ENCODE data around the gene MPP2. TPM values are rescaled to one million over a fixed set of nuclear protein-coding genes. Genes with fewer than 3 reads are reported as not detected.

Gene MPP2
- total RNA-seq, 5 donors from 2014 or later (not counting 1 experiment from before 2014, with no cell fraction given), result 1.6 to 5.6 (median 3.2) TPM

DNA sequence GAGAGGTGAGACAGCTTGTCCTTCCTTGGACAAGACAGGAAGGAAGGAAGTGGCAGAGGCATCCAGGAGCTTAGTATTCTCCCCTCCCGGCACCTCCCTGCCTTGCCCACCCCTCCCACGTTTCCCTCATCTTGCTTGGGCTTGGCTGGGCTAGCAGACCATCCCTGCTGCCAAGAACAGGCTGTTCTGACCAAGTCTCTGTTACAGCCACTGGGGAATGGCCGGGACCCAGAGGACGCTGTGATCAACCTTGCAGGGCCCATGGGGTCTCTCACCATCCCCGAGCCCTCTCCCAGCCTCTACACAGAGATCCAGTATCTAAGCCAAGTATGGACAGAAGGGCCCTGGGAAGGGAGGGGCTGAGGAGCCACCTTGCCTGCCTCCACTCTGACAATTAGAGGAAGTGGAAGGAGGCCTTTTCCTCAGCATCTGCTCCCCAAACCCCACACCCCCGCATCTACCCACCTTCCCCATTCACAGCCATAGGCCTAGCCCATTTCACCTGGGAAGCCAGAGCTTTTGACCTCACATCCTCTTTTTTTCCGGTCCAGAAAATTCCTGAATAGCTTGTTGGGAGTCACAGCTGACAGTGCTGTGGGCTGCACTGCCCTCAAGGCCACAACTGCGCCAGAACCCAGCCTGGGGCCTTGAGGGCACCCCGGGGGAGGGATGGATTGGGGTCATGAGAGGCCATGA lies 46.3 kb downstream of the MPP2 start:
- H3K9me3 Mint-ChIP-seq, result no peaks in the 10 kb centered on the region
- H3K27ac Mint-ChIP-seq, result no peak overlapping the region
- H3K36me3 ChIP-seq (ENCODE audit: control insufficient read depth in 2 of 2, extremely low read depth in 1 of 2, insufficient read depth in 1 of 2, low read length in 1 of 2), result no peaks in the 10 kb centered on the region
- H3K9me3 ChIP-seq, result no peaks in the 10 kb centered on the region
- H3K36me3 Mint-ChIP-seq, result no peaks in the 10 kb centered on the region
- DNase-seq, result no peak
- H3K4me3 Mint-ChIP-seq, result no peak overlapping the region
- no peaks in the 10 kb centered on the region for H3K4me1 Mint-ChIP-seq
- CTCF ChIA-PET, result interaction anchor here (0.6 to 1.1 kb wide), 2 partner anchors 19 to 131 kb away, joined by 3 to 7 read pairs; no protein-coding TSS in a partner anchor
- H3K27ac ChIP-seq (ENCODE audit: low read length), result no peak overlapping the region
- no peaks in the 10 kb centered on the region for H3K4me1 ChIP-seq (ENCODE audit: control insufficient read depth in 1 of 2, extremely low read depth in 1 of 2, insufficient read depth in 2 of 2, low read length in 2 of 2)
- 45% methylated on average over 3 of the region's 9 CpGs for WGBS (ENCODE audit: insufficient coverage)
- POLR2A ChIA-PET, result no interaction called here
- H3K27me3 Mint-ChIP-seq, result peaks cover 5 to 16% of the 10 kb centered on the region in 2 donors
- no peak for ATAC-seq (replicated peaks in 1 of 4)
- no peak overlapping the region for H3K4me3 ChIP-seq (ENCODE audit: control insufficient read depth in 1 of 2, extremely low read depth in 1 of 2, low read length in 1 of 2)
- H3K27me3 ChIP-seq (replicated peaks in 1 of 2; ENCODE audit: control insufficient read depth in 2 of 2, extremely low read depth in 1 of 2, insufficient read depth in 2 of 2, low read length in 1 of 2), result peaks cover 0 to 46% of the 10 kb centered on the region in 2 experiments

DNA sequence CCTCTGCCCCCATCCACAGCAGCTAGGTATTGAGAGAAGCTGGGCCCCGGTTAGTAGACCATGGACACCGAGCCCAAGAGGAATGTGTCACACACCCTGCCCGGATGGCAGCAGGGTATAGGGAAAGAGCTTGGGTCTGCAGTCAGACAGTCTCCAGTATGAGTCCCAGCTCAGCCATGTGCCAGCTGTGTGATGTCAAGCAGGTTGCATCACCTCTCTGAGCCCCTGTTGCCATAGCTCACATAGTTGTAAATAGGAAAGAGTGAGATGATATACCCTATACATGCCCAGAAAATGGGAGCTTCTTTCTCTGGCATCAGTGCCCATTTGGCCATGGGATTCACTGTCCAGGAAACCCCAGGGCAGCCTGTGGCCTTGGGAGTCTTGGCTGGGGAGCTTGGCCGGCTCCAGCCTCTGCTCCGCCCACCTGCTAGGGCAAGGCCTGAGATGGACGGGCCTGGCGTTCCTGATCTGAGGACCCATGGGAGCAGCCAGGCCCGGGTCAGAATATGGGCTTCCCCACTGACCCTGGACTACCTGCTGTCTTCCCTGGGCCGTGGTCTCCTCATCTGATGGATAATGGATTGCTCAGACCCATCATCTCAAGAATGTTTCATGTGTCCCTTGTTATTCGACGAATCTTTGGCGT lies 47.1 kb downstream of the MPP2 start:
- no peak overlapping the region for H3K4me3 ChIP-seq (ENCODE audit: control insufficient read depth in 1 of 2, extremely low read depth in 1 of 2, low read length in 1 of 2)
- ATAC-seq (replicated peaks in 1 of 4) (no peak), DNase-seq (no peak)
- no peaks in the 10 kb centered on the region for H3K9me3 Mint-ChIP-seq
- no peak overlapping the region for H3K27ac ChIP-seq (ENCODE audit: low read length)
- no peak overlapping the region for H3K4me3 Mint-ChIP-seq
- H3K27me3 Mint-ChIP-seq, result peaks cover 9 to 18% of the 10 kb centered on the region in 2 donors
- H3K27me3 ChIP-seq (replicated peaks in 1 of 2; ENCODE audit: control insufficient read depth in 2 of 2, extremely low read depth in 1 of 2, insufficient read depth in 2 of 2, low read length in 1 of 2), result peaks cover 0 to 50% of the 10 kb centered on the region in 2 experiments
- no peaks in the 10 kb centered on the region for H3K4me1 Mint-ChIP-seq
- whole genome bisulfite sequencing (ENCODE audit: insufficient coverage), result 81% methylated on average over 10 of the region's 12 CpGs
- H3K9me3 ChIP-seq, result no peaks in the 10 kb centered on the region
- POLR2A ChIA-PET, result no interaction called here
- H3K36me3 ChIP-seq (ENCODE audit: control insufficient read depth in 2 of 2, extremely low read depth in 1 of 2, insufficient read depth in 1 of 2, low read length in 1 of 2), result no peaks in the 10 kb centered on the region
- H3K36me3 Mint-ChIP-seq, result no peaks in the 10 kb centered on the region
- no peak overlapping the region for H3K27ac Mint-ChIP-seq
- no peaks in the 10 kb centered on the region for H3K4me1 ChIP-seq (ENCODE audit: control insufficient read depth in 1 of 2, extremely low read depth in 1 of 2, insufficient read depth in 2 of 2, low read length in 2 of 2)
- CTCF ChIA-PET, result no interaction called here

DNA sequence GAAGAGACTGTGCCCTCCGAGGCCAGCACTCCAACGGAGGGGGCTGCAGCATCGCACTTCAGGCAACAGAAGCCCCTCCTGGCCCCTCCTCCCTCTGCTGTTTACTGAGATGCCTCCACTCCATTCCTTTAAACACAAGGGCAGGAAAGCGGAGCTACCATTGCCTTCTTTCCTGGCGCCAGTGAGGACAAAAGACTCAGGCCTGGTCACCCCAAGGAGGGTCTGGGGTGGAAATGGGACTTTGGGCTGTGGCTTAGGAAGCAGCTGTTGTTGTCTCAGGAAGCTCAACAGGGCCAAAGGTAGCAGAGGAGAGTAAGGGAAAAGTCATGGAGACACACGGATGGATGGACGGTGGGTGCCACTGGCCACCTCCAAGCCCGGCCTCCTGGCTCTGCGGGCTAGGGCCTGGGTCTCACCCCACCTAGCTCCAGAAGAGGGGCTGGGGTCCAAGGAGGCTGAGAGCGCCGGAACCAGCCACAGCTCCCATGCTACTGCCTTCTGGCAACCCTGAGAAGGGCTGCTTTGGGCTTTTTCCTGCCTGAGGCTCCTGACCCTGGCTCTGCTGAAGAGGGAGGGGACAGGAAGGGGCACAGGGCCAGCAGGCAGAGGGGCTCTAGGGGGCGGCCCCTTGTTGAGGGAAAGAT lies 49.3 kb downstream of the MPP2 start:
- DNase-seq (no peak), ATAC-seq (replicated peaks in 1 of 4) (no peak)
- Mint-ChIP-seq H3K27ac (no peak overlapping the region), H3K36me3 (no peaks in the 10 kb centered on the region), H3K27me3 (peaks cover 11 to 20% of the 10 kb centered on the region in 2 donors), H3K4me3 (no peak overlapping the region), H3K9me3 (no peaks in the 10 kb centered on the region), H3K4me1 (no peaks in the 10 kb centered on the region)
- no peak overlapping the region for H3K4me3 ChIP-seq (ENCODE audit: control insufficient read depth in 1 of 2, extremely low read depth in 1 of 2, low read length in 1 of 2)
- H3K27me3 ChIP-seq (replicated peaks in 1 of 2; ENCODE audit: control insufficient read depth in 2 of 2, extremely low read depth in 1 of 2, insufficient read depth in 2 of 2, low read length in 1 of 2), result peaks cover 0 to 59% of the 10 kb centered on the region in 2 experiments
- ChIA-PET CTCF (no interaction called here), POLR2A (no interaction called here)
- 61% methylated on average over 12 of the region's 12 CpGs for WGBS (ENCODE audit: insufficient coverage)
- no peaks in the 10 kb centered on the region for H3K9me3 ChIP-seq
- H3K4me1 ChIP-seq (ENCODE audit: control insufficient read depth in 1 of 2, extremely low read depth in 1 of 2, insufficient read depth in 2 of 2, low read length in 2 of 2), result no peaks in the 10 kb centered on the region
- H3K27ac ChIP-seq (ENCODE audit: low read length), result no peak overlapping the region
- no peaks in the 10 kb centered on the region for H3K36me3 ChIP-seq (ENCODE audit: control insufficient read depth in 2 of 2, extremely low read depth in 1 of 2, insufficient read depth in 1 of 2, low read length in 1 of 2)

GRCh38 chr17:43857141-43857540 lies 50.2 kb downstream of the MPP2 start:
- Histone ChIP-seq H3K27me3 (replicated peaks in 1 of 2; ENCODE audit: control insufficient read depth in 2 of 2, extremely low read depth in 1 of 2, insufficient read depth in 2 of 2, low read length in 1 of 2) (peaks cover 0 to 65% of the 10 kb centered on the region in 2 experiments), H3K4me3 (ENCODE audit: control insufficient read depth in 1 of 2, extremely low read depth in 1 of 2, low read length in 1 of 2) (no peak overlapping the region), H3K36me3 (ENCODE audit: control insufficient read depth in 2 of 2, extremely low read depth in 1 of 2, insufficient read depth in 1 of 2, low read length in 1 of 2) (no peaks in the 10 kb centered on the region), H3K9me3 (no peaks in the 10 kb centered on the region), H3K27ac (ENCODE audit: low read length) (no peak overlapping the region), H3K4me1 (ENCODE audit: control insufficient read depth in 1 of 2, extremely low read depth in 1 of 2, insufficient read depth in 2 of 2, low read length in 2 of 2) (no peaks in the 10 kb centered on the region)
- H3K4me1 Mint-ChIP-seq, result no peaks in the 10 kb centered on the region
- ChIA-PET POLR2A (no interaction called here), CTCF (interaction anchor here in 1 of 2 donors (0.9 kb wide), 1 partner anchor 27 kb away, joined by 3 read pairs; no protein-coding TSS in a partner anchor)
- no peak for ATAC-seq (replicated peaks in 1 of 4)
- no peak for DNase-seq
- no peak overlapping the region for H3K27ac Mint-ChIP-seq
- no peaks in the 10 kb centered on the region for H3K9me3 Mint-ChIP-seq
- no peak overlapping the region for H3K4me3 Mint-ChIP-seq
- no peaks in the 10 kb centered on the region for H3K36me3 Mint-ChIP-seq
- 93% methylated on average over 5 of the region's 5 CpGs for WGBS (ENCODE audit: insufficient coverage)
- peaks cover 11 to 22% of the 10 kb centered on the region in 2 donors for H3K27me3 Mint-ChIP-seq

- no peak overlapping the region for H3K27ac ChIP-seq (ENCODE audit: low read length)
- H3K9me3 Mint-ChIP-seq, result no peaks in the 10 kb centered on the region
- DNase-seq (no peak), ATAC-seq (replicated peaks in 1 of 4) (no peak)
- no peaks in the 10 kb centered on the region for H3K36me3 ChIP-seq (ENCODE audit: control insufficient read depth in 2 of 2, extremely low read depth in 1 of 2, insufficient read depth in 1 of 2, low read length in 1 of 2)
- ChIA-PET POLR2A (no interaction called here), CTCF (interaction anchor here in 1 of 2 donors (0.9 kb wide), 1 partner anchor 28 kb away, joined by 3 read pairs; no protein-coding TSS in a partner anchor)
- 92% methylated on average over 3 of the region's 3 CpGs for WGBS (ENCODE audit: insufficient coverage)
- H3K27me3 Mint-ChIP-seq, result peaks cover 18 to 26% of the 10 kb centered on the region in 2 donors
- no peaks in the 10 kb centered on the region for H3K9me3 ChIP-seq
- H3K4me3 Mint-ChIP-seq, result no peak overlapping the region
- no peaks in the 10 kb centered on the region for H3K36me3 Mint-ChIP-seq
- no peak overlapping the region for H3K4me3 ChIP-seq (ENCODE audit: control insufficient read depth in 1 of 2, extremely low read depth in 1 of 2, low read length in 1 of 2)
- H3K27me3 ChIP-seq (replicated peaks in 1 of 2; ENCODE audit: control insufficient read depth in 2 of 2, extremely low read depth in 1 of 2, insufficient read depth in 2 of 2, low read length in 1 of 2), result peaks cover 0 to 62% of the 10 kb centered on the region in 2 experiments
- H3K4me1 Mint-ChIP-seq, result no peaks in the 10 kb centered on the region
- no peaks in the 10 kb centered on the region for H3K4me1 ChIP-seq (ENCODE audit: control insufficient read depth in 1 of 2, extremely low read depth in 1 of 2, insufficient read depth in 2 of 2, low read length in 2 of 2)
- H3K27ac Mint-ChIP-seq, result no peak overlapping the region
Observed at GRCh38 chr17:43856141-43856540, 51.2 kb downstream of the MPP2 start.

DNA sequence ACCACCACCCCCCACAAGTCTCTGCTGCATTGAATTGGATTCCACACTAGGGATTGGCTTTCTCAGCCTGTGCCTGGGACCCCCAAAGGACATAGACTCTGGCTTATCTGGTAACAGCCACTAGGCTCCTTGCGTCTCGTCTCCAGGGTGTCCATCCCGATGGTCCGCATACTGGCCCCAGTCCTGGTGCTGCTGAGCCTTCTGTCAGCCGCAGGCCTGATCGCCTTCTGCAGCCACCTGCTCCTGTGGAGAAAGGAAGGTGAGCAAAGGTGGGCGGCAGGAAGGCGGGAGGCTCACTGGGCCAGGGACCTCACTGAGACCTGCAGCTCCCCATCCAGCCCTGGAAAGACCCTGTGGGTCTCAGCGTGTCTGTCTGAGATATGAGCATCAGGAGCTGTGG lies 52.3 kb downstream of the MPP2 start:
- no peak for ATAC-seq (replicated peaks in 1 of 4)
- no peak overlapping the region for H3K27ac ChIP-seq (ENCODE audit: low read length)
- Mint-ChIP-seq H3K4me3 (no peak overlapping the region), H3K27me3 (peaks cover 20 to 25% of the 10 kb centered on the region in 2 donors), H3K36me3 (no peaks in the 10 kb centered on the region), H3K4me1 (no peaks in the 10 kb centered on the region), H3K9me3 (no peaks in the 10 kb centered on the region), H3K27ac (no peak overlapping the region)
- POLR2A ChIA-PET, result interaction anchor here in 1 of 2 donors (0.5 kb wide), 1 partner anchor 293 kb away, joined by 3 read pairs; no protein-coding TSS in a partner anchor
- H3K4me3 ChIP-seq (ENCODE audit: control insufficient read depth in 1 of 2, extremely low read depth in 1 of 2, low read length in 1 of 2), result no peak overlapping the region
- H3K36me3 ChIP-seq (ENCODE audit: control insufficient read depth in 2 of 2, extremely low read depth in 1 of 2, insufficient read depth in 1 of 2, low read length in 1 of 2), result no peaks in the 10 kb centered on the region
- WGBS (ENCODE audit: insufficient coverage), result 91% methylated on average over 7 of the region's 9 CpGs
- no peak for DNase-seq
- H3K9me3 ChIP-seq, result no peaks in the 10 kb centered on the region
- CTCF ChIA-PET, result no interaction called here
- H3K4me1 ChIP-seq (ENCODE audit: control insufficient read depth in 1 of 2, extremely low read depth in 1 of 2, insufficient read depth in 2 of 2, low read length in 2 of 2), result no peaks in the 10 kb centered on the region
- H3K27me3 ChIP-seq (replicated peaks in 1 of 2; ENCODE audit: control insufficient read depth in 2 of 2, extremely low read depth in 1 of 2, insufficient read depth in 2 of 2, low read length in 1 of 2), result peaks cover 0 to 66% of the 10 kb centered on the region in 2 experiments

Data from T-cell (primary cell).